GM12878 (cell line): ENCODE measurements around the gene TOLLIP.

ENCODE experiments used
- BRCA1 ChIP-seq: IDR thresholded peaks from 2 replicates; pipeline ENCODE4 v1.6.1; 2011; ENCODE audit warnings: low read depth, low read length, improper control_type of control experiment
- GABPA ChIP-seq: IDR thresholded peaks from 2 replicates; pipeline ENCODE4 v1.6.1; 2014; ENCODE audit warnings: antibody characterized with exemption, low read depth, mild to moderate bottlenecking, inconsistent platforms
- POLR2A ChIP-seq: IDR thresholded peaks from 2 replicates; pipeline ENCODE4 v1.6.1; 2011; ENCODE audit warnings: low read depth, mild to moderate bottlenecking, low read length
- RAD21 ChIP-seq: IDR thresholded peaks from 2 replicates; pipeline ENCODE4 v1.6.1; 2011; ENCODE audit warnings: mild to moderate bottlenecking, low read depth, low read length, moderate library complexity; ENCODE audit not compliant: insufficient read depth
- RELA ChIP-seq: fragments of 450-650 bp; IDR thresholded peaks from 2 replicates; pipeline ENCODE4 v1.8.0; 2014; ENCODE audit warnings: borderline replicate concordance; ENCODE audit not compliant: partially characterized antibody
- SMARCA5 ChIP-seq: fragments of 450-650 bp; IDR thresholded peaks from 2 replicates; pipeline ENCODE4 v1.6.1; 2017; ENCODE audit warnings: mild to moderate bottlenecking
- SP1 ChIP-seq: IDR thresholded peaks from one replicate; pipeline ENCODE4 v1.6.1; 2011; ENCODE audit warnings: low read depth, low read length
- ZNF274 ChIP-seq: IDR thresholded peaks from one replicate; pipeline ENCODE4 v1.8.0; 2011; ENCODE audit not compliant: insufficient read length, insufficient read depth
- TF ChIP-seq, protein P1 (sequence below), 3 experiments: IDR thresholded peaks in 2 of 3; conservative IDR thresholded peaks in 1 of 3; 2 replicates each; pipeline ENCODE4 v1.5.1; 2011; ENCODE audit warnings: low read depth in 3 of 3, low read length in 3 of 3, mild to moderate bottlenecking in 3 of 3, control low read depth in 2 of 3, moderate library complexity in 2 of 3, inconsistent platforms in 1 of 3, mixed read lengths in 1 of 3; ENCODE audit not compliant: control insufficient read depth in 2 of 3, insufficient read depth in 1 of 3; ENCODE audit errors: extremely low read depth in 1 of 3
- TF ChIP-seq, protein P2 (sequence below): fragments of 450-650 bp; IDR thresholded peaks from 2 replicates; pipeline ENCODE4 v1.6.1; 2017; ENCODE audit warnings: mild to moderate bottlenecking, moderate library complexity
- TF ChIP-seq, protein P3 (sequence below): IDR thresholded peaks from 2 replicates; pipeline ENCODE4 v1.6.1; 2012; ENCODE audit warnings: low read depth, low read length, improper control_type of control experiment
- TF ChIP-seq, protein P4 (sequence below): fragments of 450-650 bp; IDR thresholded peaks from 2 replicates; pipeline ENCODE4 v1.6.1; 2017; ENCODE audit warnings: antibody characterized with exemption, mild to moderate bottlenecking, moderate library complexity
- TF ChIP-seq, protein P5 (sequence below): fragments of 450-650 bp; conservative IDR thresholded peaks from 2 replicates; pipeline ENCODE4 v1.6.1; 2017; ENCODE audit warnings: mild to moderate bottlenecking, moderate library complexity

DNA sequence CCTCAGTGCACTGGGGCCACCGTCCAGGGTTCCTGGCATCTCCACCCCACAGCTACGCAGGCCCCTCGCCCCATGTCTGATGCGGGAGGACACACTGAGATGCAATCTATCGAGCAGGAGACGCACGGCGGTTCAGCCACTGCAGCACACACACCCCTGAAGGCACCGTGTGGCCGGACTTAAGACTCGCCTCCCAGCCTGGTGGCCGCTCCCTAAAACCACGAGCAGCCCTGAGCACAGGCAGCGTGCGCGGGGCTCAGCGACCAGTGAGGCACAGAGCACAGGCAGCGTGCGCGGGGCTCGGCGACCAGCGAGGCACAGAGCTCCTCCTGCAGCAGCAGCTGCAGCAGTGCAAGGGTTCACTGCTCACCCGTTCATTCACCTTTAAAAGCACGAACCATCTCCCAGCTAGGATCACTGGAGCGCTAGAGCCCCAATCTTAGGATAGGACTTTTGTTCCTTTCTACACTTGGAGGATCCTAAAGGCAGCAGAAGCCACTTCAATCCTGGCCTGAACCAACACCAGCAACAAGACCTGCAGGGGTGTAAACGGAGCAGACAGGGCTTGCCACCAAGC, 31.4 kb downstream of the TOLLIP start:
- TF ChIP-seq SP1 (no peak), RELA (no peak), ZNF274 (no peak), BRCA1 (no peak), POLR2A (no peak), GABPA (no peak), RAD21 (no peak), SMARCA5 (no peak)
- TF ChIP-seq, protein P1, sequence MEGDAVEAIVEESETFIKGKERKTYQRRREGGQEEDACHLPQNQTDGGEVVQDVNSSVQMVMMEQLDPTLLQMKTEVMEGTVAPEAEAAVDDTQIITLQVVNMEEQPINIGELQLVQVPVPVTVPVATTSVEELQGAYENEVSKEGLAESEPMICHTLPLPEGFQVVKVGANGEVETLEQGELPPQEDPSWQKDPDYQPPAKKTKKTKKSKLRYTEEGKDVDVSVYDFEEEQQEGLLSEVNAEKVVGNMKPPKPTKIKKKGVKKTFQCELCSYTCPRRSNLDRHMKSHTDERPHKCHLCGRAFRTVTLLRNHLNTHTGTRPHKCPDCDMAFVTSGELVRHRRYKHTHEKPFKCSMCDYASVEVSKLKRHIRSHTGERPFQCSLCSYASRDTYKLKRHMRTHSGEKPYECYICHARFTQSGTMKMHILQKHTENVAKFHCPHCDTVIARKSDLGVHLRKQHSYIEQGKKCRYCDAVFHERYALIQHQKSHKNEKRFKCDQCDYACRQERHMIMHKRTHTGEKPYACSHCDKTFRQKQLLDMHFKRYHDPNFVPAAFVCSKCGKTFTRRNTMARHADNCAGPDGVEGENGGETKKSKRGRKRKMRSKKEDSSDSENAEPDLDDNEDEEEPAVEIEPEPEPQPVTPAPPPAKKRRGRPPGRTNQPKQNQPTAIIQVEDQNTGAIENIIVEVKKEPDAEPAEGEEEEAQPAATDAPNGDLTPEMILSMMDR (IDR thresholded peaks at IDR 0.05 in 2 of 3, conservative IDR thresholded peaks at IDR 0.05 in 1 of 3; ENCODE audit: control insufficient read depth in 2 of 3, extremely low read depth in 1 of 3, insufficient read depth in 1 of 3, low read depth in 3 of 3, low read length in 3 of 3) = no peak
- TF ChIP-seq, protein P2, sequence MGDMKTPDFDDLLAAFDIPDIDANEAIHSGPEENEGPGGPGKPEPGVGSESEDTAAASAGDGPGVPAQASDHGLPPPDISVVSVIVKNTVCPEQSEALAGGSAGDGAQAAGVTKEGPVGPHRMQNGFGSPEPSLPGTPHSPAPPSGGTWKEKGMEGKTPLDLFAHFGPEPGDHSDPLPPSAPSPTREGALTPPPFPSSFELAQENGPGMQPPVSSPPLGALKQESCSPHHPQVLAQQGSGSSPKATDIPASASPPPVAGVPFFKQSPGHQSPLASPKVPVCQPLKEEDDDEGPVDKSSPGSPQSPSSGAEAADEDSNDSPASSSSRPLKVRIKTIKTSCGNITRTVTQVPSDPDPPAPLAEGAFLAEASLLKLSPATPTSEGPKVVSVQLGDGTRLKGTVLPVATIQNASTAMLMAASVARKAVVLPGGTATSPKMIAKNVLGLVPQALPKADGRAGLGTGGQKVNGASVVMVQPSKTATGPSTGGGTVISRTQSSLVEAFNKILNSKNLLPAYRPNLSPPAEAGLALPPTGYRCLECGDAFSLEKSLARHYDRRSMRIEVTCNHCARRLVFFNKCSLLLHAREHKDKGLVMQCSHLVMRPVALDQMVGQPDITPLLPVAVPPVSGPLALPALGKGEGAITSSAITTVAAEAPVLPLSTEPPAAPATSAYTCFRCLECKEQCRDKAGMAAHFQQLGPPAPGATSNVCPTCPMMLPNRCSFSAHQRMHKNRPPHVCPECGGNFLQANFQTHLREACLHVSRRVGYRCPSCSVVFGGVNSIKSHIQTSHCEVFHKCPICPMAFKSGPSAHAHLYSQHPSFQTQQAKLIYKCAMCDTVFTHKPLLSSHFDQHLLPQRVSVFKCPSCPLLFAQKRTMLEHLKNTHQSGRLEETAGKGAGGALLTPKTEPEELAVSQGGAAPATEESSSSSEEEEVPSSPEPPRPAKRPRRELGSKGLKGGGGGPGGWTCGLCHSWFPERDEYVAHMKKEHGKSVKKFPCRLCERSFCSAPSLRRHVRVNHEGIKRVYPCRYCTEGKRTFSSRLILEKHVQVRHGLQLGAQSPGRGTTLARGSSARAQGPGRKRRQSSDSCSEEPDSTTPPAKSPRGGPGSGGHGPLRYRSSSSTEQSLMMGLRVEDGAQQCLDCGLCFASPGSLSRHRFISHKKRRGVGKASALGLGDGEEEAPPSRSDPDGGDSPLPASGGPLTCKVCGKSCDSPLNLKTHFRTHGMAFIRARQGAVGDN = no peak
- TF ChIP-seq, protein P3, sequence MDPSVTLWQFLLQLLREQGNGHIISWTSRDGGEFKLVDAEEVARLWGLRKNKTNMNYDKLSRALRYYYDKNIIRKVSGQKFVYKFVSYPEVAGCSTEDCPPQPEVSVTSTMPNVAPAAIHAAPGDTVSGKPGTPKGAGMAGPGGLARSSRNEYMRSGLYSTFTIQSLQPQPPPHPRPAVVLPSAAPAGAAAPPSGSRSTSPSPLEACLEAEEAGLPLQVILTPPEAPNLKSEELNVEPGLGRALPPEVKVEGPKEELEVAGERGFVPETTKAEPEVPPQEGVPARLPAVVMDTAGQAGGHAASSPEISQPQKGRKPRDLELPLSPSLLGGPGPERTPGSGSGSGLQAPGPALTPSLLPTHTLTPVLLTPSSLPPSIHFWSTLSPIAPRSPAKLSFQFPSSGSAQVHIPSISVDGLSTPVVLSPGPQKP = no peak
- TF ChIP-seq, protein P4, sequence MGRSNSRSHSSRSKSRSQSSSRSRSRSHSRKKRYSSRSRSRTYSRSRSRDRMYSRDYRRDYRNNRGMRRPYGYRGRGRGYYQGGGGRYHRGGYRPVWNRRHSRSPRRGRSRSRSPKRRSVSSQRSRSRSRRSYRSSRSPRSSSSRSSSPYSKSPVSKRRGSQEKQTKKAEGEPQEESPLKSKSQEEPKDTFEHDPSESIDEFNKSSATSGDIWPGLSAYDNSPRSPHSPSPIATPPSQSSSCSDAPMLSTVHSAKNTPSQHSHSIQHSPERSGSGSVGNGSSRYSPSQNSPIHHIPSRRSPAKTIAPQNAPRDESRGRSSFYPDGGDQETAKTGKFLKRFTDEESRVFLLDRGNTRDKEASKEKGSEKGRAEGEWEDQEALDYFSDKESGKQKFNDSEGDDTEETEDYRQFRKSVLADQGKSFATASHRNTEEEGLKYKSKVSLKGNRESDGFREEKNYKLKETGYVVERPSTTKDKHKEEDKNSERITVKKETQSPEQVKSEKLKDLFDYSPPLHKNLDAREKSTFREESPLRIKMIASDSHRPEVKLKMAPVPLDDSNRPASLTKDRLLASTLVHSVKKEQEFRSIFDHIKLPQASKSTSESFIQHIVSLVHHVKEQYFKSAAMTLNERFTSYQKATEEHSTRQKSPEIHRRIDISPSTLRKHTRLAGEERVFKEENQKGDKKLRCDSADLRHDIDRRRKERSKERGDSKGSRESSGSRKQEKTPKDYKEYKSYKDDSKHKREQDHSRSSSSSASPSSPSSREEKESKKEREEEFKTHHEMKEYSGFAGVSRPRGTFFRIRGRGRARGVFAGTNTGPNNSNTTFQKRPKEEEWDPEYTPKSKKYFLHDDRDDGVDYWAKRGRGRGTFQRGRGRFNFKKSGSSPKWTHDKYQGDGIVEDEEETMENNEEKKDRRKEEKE = no peak
- TF ChIP-seq, protein P5, sequence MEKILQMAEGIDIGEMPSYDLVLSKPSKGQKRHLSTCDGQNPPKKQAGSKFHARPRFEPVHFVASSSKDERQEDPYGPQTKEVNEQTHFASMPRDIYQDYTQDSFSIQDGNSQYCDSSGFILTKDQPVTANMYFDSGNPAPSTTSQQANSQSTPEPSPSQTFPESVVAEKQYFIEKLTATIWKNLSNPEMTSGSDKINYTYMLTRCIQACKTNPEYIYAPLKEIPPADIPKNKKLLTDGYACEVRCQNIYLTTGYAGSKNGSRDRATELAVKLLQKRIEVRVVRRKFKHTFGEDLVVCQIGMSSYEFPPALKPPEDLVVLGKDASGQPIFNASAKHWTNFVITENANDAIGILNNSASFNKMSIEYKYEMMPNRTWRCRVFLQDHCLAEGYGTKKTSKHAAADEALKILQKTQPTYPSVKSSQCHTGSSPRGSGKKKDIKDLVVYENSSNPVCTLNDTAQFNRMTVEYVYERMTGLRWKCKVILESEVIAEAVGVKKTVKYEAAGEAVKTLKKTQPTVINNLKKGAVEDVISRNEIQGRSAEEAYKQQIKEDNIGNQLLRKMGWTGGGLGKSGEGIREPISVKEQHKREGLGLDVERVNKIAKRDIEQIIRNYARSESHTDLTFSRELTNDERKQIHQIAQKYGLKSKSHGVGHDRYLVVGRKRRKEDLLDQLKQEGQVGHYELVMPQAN = no peak
